T-helper 1 cell treated with Interleukin-12 subunit alpha and Interleukin-12 subunit beta and Interleukin-4 antibody, amounts not matched to agents 30 μg/mL and 1 μg/mL, for 36 hours (primary cell): ENCODE results near the gene CRIP1.

Experiments used
- H3K27ac Mint-ChIP-seq: one replicate; pipeline ENCODE4 v1.8.0; 2021; ENCODE audit warnings: mild to moderate bottlenecking, mixed read lengths
- H3K27me3 Mint-ChIP-seq: one replicate; pipeline ENCODE4 v1.8.0; 2021; ENCODE audit warnings: low read depth, mixed read lengths
- H3K36me3 Mint-ChIP-seq: one replicate; pipeline ENCODE4 v1.8.0; 2021; ENCODE audit warnings: low read depth, mixed read lengths
- H3K4me1 Mint-ChIP-seq: one replicate; pipeline ENCODE4 v1.8.0; 2021; ENCODE audit warnings: low read depth, mixed read lengths
- H3K4me3 Mint-ChIP-seq: one replicate; pipeline ENCODE4 v1.8.0; 2021; ENCODE audit warnings: mild to moderate bottlenecking, moderate library complexity, mixed read lengths
- H3K9me3 Mint-ChIP-seq: one replicate; pipeline ENCODE4 v1.8.0; 2021; ENCODE audit warnings: mixed read lengths

Gene CRIP1

DNA sequence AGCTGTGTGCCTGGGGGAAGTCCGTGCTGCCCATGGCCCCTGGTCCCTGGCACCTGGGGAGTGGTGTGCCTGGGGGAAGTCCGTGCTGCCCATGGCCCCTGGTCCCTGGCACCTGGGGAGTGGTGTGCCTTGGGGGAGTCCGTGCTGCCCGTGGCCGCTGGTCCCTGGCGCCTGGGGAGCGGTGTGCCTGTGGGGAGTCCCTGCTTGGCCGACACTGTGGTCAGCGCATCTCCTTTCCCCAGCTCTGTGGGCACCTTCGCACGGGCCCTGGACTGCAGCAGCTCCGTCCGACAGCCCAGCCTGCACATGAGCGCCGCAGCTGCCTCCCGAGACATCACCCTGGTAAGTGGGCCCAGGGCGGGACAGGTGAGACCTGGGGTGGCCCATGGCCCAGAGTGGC lies 26.6 kb upstream of the CRIP1 start:
- no peaks in the 10 kb centered on the region for H3K4me1 Mint-ChIP-seq
- no peak overlapping the region for H3K27ac Mint-ChIP-seq
- H3K27me3 Mint-ChIP-seq = no peaks in the 10 kb centered on the region
- no peaks in the 10 kb centered on the region for H3K9me3 Mint-ChIP-seq
- H3K36me3 Mint-ChIP-seq = peaks cover 9% of the 10 kb centered on the region
- H3K4me3 Mint-ChIP-seq = no peak overlapping the region

DNA sequence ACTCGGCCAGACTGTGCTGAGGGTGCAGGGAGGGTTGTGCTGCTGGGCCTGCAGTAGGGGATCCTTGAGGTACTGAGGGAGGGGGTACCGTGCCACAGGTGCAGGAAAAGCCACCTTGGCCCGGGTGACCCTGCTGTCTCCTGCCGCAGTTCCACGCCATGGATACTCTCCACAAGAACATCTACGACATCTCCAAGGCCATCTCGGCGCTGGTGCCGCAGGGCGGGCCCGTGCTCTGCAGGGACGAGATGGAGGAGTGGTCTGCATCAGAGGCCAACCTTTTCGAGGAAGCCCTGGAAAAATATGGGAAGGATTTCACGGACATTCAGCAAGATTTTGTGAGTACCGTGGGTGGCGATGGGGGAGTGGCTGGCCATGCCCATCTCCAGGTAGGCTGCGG lies 26.1 kb upstream of the CRIP1 start:
- Mint-ChIP-seq H3K36me3 (peaks cover 5% of the 10 kb centered on the region), H3K4me1 (no peaks in the 10 kb centered on the region), H3K27ac (no peak overlapping the region), H3K4me3 (no peak overlapping the region), H3K27me3 (no peaks in the 10 kb centered on the region), H3K9me3 (no peaks in the 10 kb centered on the region)

DNA sequence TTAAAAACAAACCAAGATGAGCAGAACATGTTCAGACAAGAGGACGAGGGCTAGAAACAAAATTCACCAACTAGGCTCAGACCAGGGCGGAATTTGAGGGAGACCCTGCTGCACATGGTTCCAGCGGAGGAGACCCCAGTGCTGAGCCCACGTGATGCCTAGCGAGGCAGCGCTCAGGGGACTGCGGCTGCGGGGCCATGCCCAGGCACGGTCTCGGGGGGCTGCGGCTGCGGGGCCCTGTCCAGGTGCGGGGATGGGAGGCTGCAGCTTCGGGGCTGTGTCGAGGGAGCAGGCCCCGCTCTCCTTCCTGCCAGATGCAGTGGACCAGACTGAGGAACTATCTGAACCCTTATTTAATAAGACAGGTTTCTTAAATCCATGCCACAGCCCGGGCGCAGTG lies 24.8 kb upstream of the CRIP1 start:
- Mint-ChIP-seq H3K36me3 (peaks cover 2% of the 10 kb centered on the region), H3K27ac (no peak overlapping the region), H3K4me1 (no peaks in the 10 kb centered on the region), H3K27me3 (no peaks in the 10 kb centered on the region), H3K4me3 (no peak overlapping the region), H3K9me3 (no peaks in the 10 kb centered on the region)

DNA sequence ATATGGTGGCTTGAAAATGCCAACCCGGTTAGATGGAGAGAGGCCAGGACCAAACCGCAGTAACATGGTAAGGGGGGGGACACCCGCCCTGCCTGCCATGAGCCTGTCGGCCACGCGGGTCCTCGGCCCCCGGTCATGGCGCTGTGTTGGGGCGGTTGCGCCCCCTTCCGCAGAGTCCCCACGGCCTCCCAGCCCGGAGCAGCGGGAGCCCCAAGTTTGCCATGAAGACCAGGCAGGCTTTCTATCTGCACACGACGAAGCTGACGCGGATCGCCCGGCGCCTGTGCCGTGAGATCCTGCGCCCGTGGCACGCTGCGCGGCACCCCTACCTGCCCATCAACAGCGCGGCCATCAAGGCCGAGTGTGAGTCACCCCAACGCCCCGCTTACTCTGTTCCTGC lies 22.2 kb upstream of the CRIP1 start:
- Mint-ChIP-seq H3K36me3 (peaks cover 2% of the 10 kb centered on the region), H3K27me3 (no peaks in the 10 kb centered on the region), H3K4me3 (no peak overlapping the region), H3K4me1 (no peaks in the 10 kb centered on the region), H3K27ac (no peak overlapping the region), H3K9me3 (no peaks in the 10 kb centered on the region)

- H3K4me1 Mint-ChIP-seq = no peaks in the 10 kb centered on the region
- H3K36me3 Mint-ChIP-seq = peaks cover 2% of the 10 kb centered on the region
- no peaks in the 10 kb centered on the region for H3K27me3 Mint-ChIP-seq
- H3K4me3 Mint-ChIP-seq = no peak overlapping the region
- H3K9me3 Mint-ChIP-seq = no peaks in the 10 kb centered on the region
- no peak overlapping the region for H3K27ac Mint-ChIP-seq
These were observed 21.3 kb upstream of the CRIP1 start for GRCh38 chr14:105465209-105466031.

- Mint-ChIP-seq H3K27ac (no peak overlapping the region), H3K36me3 (peaks cover under 1% of the 10 kb centered on the region), H3K4me3 (no peak overlapping the region), H3K27me3 (no peaks in the 10 kb centered on the region), H3K9me3 (no peaks in the 10 kb centered on the region), H3K4me1 (no peaks in the 10 kb centered on the region)
These were observed 20.0 kb upstream of the CRIP1 start for GRCh38 chr14:105466531-105467248.

GRCh38 chr14:105467249-105467941 lies 19.3 kb upstream of the CRIP1 start:
- Mint-ChIP-seq H3K9me3 (no peaks in the 10 kb centered on the region), H3K27me3 (no peaks in the 10 kb centered on the region), H3K4me3 (no peak overlapping the region)

GRCh38 chr14:105467942-105468471 lies 18.7 kb upstream of the CRIP1 start:
- H3K27ac Mint-ChIP-seq = no peak overlapping the region
- H3K36me3 Mint-ChIP-seq = no peaks in the 10 kb centered on the region
- no peaks in the 10 kb centered on the region for H3K4me1 Mint-ChIP-seq
- no peaks in the 10 kb centered on the region for H3K9me3 Mint-ChIP-seq
- no peaks in the 10 kb centered on the region for H3K27me3 Mint-ChIP-seq
- H3K4me3 Mint-ChIP-seq = no peak overlapping the region

More at GRCh38 chr14:105467249-105467941, 19.3 kb upstream of the CRIP1 start:
- Mint-ChIP-seq H3K27ac (no peak overlapping the region), H3K4me1 (no peaks in the 10 kb centered on the region), H3K36me3 (no peaks in the 10 kb centered on the region)

- H3K4me3 Mint-ChIP-seq = no peak overlapping the region
- no peaks in the 10 kb centered on the region for H3K36me3 Mint-ChIP-seq
- H3K4me1 Mint-ChIP-seq = no peaks in the 10 kb centered on the region
These were observed 18.0 kb upstream of the CRIP1 start for GRCh38 chr14:105468621-105469241.

DNA sequence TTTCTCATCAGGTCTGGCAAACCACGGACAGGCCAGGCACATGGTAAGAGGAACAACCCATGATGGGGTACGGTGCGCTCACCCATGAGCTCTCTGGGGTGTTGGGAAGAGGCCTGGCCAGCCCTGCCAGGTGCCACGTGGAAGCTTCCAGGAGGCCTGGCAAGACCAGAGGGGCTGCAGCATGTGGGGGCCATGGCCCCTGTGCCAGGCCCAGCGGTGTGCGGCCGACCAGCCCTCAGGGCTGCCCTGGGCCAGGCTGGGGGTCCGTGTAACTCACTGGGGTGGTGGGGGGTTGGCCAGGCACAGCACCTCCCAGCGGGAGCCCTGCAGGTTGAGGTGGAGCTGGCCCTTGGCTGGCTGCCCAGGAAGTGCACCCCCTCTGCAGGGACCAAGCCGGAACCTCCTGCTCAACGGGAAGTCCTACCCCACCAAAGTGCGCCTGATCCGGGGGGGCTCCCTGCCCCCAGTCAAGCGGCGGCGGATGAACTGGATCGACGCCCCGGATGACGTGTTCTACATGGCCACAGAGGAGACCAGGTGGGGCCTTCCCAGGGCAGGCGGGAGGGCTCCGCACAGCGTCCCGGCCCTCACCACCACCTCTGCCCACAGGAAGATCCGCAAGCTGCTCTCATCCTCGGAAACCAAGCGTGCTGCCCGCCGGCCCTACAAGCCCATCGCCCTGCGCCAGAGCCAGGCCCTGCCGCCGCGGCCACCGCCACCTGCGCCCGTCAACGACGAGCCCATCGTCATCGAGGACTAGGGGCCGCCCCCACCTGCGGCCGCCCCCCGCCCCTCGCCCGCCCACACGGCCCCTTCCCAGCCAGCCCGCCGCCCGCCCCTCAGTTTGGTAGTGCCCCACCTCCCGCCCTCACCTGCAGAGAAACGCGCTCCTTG lies 17.0 kb upstream of the CRIP1 start:
- Mint-ChIP-seq H3K27me3 (no peaks in the 10 kb centered on the region), H3K4me3 (no peak overlapping the region), H3K36me3 (no peaks in the 10 kb centered on the region), H3K9me3 (no peaks in the 10 kb centered on the region), H3K4me1 (peaks cover 1% of the 10 kb centered on the region), H3K27ac (no peak overlapping the region)

More at GRCh38 chr14:105468621-105469241, 18.0 kb upstream of the CRIP1 start:
- Mint-ChIP-seq H3K9me3 (no peaks in the 10 kb centered on the region), H3K27ac (no peak overlapping the region), H3K27me3 (no peaks in the 10 kb centered on the region)

- Mint-ChIP-seq H3K4me1 (peaks cover 1% of the 10 kb centered on the region), H3K36me3 (no peaks in the 10 kb centered on the region), H3K4me3 (no peak overlapping the region), H3K27ac (no peak overlapping the region), H3K9me3 (no peaks in the 10 kb centered on the region), H3K27me3 (no peaks in the 10 kb centered on the region)
These were observed 16.1 kb upstream of the CRIP1 start for GRCh38 chr14:105470350-105471296.

- H3K36me3 Mint-ChIP-seq = no peaks in the 10 kb centered on the region
- H3K27me3 Mint-ChIP-seq = peaks cover 5% of the 10 kb centered on the region
- peaks cover 1% of the 10 kb centered on the region for H3K4me1 Mint-ChIP-seq
- no peaks in the 10 kb centered on the region for H3K9me3 Mint-ChIP-seq
- H3K4me3 Mint-ChIP-seq = no peak overlapping the region
- H3K27ac Mint-ChIP-seq = no peak overlapping the region
These were observed 15.3 kb upstream of the CRIP1 start for GRCh38 chr14:105471297-105471821.
